Heart left ventricle (tissue), 13 donors: ENCODE results near the gene WFDC8.

Experiments used
- POLR2A ChIP-seq, 2 donors: fragments of 450-650 bp; IDR thresholded peaks; one replicate each; pipeline ENCODE4 v1.6.1; 2017; ENCODE audit warnings: antibody characterized with exemption in 2 of 2, mild to moderate bottlenecking in 2 of 2, moderate library complexity in 2 of 2
- TF ChIP-seq, protein P1 (sequence below), 12 donors: fragments of 200-600 bp; sonication (generic) in 4 of 12; IDR thresholded peaks; one replicate each; pipeline versions ENCODE4 v1.5.0 to v1.8.0; 2018 to 2022; ENCODE audit warnings: antibody characterized with exemption in 12 of 12, mild to moderate bottlenecking in 5 of 12
- donor health status: ischemic (EF 13 %, LVEDD 7.1; RV severe dilation, severe dysfunction).
- donor health status: DM: no; HTN: yes; CAD: no.
- donor health status: DM: no; HTN: no; CAD: no.
- donor health status: ischemic (EF 25% LVEDD 6.9; RV normal size, moderate dysfunction).
- donor health status: ischemic (EF 25% LVEDD 5.7; RV mildly dilated, moderate dysfunction).
- donor health status: ischemic (EF 35%, LVEDD 5.7; RV mildly dilated, moderate dysfunction).
- donor health status: nonischemic (EF 11% LVEDD 7.7; RV severe dilation, severe dysfunction).
- donor health status: DM: yes; HTN: yes; CAD: no.
- donor health status: PGD.
- donor health status: ischemic (EF 29% LVEDD 5.4; RV normal size, mild dysfunction).
- donor health status: nonischemic (EF 23%, LVEDD 6.1; RV moderate dilation, normal function).

DNA sequence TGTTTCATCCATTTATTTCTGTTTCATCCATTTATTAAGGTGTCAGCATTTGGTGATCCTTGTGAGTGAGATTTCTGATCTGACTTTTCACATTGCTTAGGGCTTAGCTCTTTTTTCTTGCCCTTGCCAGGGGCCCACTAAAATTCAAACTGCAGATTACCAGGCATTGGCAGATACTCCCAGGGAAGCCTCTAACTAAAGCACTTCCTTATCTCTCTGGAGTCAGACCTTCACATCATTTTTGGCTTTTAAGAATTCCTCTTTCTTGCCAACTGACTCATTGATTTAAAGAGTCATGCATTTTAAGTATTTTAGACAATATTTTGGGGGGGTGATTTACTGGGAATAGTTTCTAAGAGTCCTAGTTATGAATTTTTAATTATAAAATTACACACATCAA, 2.6 kb upstream of the WFDC8 start:
- TF ChIP-seq, protein P1, sequence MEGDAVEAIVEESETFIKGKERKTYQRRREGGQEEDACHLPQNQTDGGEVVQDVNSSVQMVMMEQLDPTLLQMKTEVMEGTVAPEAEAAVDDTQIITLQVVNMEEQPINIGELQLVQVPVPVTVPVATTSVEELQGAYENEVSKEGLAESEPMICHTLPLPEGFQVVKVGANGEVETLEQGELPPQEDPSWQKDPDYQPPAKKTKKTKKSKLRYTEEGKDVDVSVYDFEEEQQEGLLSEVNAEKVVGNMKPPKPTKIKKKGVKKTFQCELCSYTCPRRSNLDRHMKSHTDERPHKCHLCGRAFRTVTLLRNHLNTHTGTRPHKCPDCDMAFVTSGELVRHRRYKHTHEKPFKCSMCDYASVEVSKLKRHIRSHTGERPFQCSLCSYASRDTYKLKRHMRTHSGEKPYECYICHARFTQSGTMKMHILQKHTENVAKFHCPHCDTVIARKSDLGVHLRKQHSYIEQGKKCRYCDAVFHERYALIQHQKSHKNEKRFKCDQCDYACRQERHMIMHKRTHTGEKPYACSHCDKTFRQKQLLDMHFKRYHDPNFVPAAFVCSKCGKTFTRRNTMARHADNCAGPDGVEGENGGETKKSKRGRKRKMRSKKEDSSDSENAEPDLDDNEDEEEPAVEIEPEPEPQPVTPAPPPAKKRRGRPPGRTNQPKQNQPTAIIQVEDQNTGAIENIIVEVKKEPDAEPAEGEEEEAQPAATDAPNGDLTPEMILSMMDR (IDR thresholded peaks at IDR 0.05) = no peak
- no peak for TF ChIP-seq POLR2A (IDR thresholded peaks at IDR 0.05)
